ENCODE results near the gene MVB12A.
A peak's percentile ranks its signal among the peaks of the same experiment; 100 is the strongest.

The MVB12A gene

DNA sequence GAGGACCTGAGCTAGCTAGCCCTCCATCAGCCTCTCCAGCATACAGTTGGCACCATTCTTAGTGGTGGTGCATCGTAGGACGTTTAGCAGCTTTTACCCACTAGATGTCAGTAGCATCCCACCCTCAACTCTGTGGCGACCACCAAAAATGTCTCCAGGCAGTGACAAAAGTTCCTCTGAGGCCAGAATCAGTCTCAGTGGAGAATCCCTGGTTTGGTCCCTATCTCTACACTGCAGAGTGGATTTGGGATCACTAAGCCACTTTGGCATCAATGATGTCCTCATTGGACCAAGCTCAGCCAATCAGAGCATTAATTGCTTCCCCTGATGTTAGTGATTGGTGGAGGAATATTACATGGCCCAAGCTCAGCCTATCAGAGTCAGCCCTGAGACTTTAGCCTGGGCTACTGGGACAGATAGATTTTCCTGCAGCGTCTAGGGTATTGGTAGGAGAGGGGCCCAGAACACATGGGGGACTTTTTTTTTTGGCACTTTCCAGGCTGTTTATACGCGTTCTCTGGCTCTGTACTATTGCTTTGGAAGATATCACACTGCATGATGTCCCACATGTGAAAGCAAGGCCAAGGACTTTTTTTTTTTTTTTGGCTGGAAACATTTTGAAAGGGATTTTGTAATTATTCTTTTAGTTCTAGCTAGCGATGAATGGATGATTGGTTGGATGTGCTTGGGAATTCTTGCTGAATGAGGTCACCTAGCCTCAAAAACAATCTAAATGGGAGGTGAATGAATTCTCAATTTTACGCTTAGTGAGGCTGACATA lies 21.6 kb downstream of the MVB12A start:
- no peak overlapping the region for H3K4me3 ChIP-seq (ENCODE audit: low read depth, low read length)
- H3K27ac ChIP-seq, result no peak overlapping the region
- H3K27me3 ChIP-seq (replicated peaks), result no peaks in the 10 kb centered on the region
- no peaks in the 10 kb centered on the region for H3K36me3 ChIP-seq (replicated peaks)
- DNase-seq, result no peak
- in situ Hi-C loops (cut with HindIII; ENCODE audit: low pct_ligation_motif_present, low sequenced_read_pairs), result no loop called here
- peak; percentile 70 for TF ChIP-seq CTCF (IDR thresholded peaks at IDR 0.05; ENCODE audit: low read depth, low read length, missing control alignments)

DNA sequence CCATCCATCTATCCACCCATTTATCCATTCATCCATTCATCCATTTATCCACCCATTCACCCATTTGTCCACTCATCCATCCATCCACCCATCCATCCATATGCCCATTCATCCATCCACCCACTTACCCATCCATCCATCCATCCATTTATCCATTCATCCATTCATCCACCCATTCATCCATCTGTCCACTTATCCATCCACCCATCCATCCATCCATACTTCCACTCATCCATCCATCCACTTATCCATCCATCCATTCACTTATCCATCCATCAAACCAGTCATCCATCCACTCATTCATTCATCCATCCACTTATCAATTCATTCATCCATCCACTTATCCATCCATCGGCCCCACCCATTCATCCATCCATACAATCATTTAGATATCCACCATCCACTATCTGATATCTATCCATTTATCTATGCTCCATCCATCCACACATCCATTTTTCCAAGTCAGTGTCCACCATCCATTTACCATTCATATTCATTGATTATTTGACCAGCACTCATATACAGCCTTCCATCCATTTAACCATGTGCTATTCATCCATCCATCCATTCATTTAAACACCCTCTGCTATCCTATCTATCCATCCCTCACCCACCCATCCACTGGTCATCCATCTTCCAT lies 25.8 kb downstream of the MVB12A start:
- DNase-seq, result no peak
- in situ Hi-C loops (cut with HindIII; ENCODE audit: low pct_ligation_motif_present, low sequenced_read_pairs), result no loop called here
- no peak for TF ChIP-seq CTCF (IDR thresholded peaks at IDR 0.05; ENCODE audit: low read depth, low read length, missing control alignments)

GRCh38 chr19:17447704-17448130 lies 27.9 kb downstream of the MVB12A start:
- Histone ChIP-seq H3K27me3 (replicated peaks) (peaks cover 13% of the 10 kb centered on the region), H3K4me3 (ENCODE audit: low read depth, low read length) (no peak overlapping the region)

More for the DNA sequence above, 25.8 kb downstream of the MVB12A start:
- no peak overlapping the region for H3K4me3 ChIP-seq (ENCODE audit: low read depth, low read length)
- H3K36me3 ChIP-seq (replicated peaks), result no peaks in the 10 kb centered on the region
- peaks cover 13% of the 10 kb centered on the region for H3K27me3 ChIP-seq (replicated peaks)
- no peak overlapping the region for H3K27ac ChIP-seq

GRCh38 chr19:17448131-17448967 lies 28.5 kb downstream of the MVB12A start, which contains the start of gene TMEM221:
TMEM221 (minus strand) TSS chr19:17448668; CDS start chr19:17448462, 206 bp downstream.
- H3K36me3 ChIP-seq (replicated peaks), result no peaks in the 10 kb centered on the region
- DNase-seq, result no peak
- no peak within 1 kb of the TSS for H3K27ac ChIP-seq
- in situ Hi-C loops (cut with HindIII; ENCODE audit: low pct_ligation_motif_present, low sequenced_read_pairs), result no loop called here
- peak; percentile 56 for TF ChIP-seq CTCF (IDR thresholded peaks at IDR 0.05; ENCODE audit: low read depth, low read length, missing control alignments)
- H3K27me3 ChIP-seq (replicated peaks), result peaks cover 13% of the 10 kb centered on the region
- peak within 1 kb of the TSS; percentile 37 for H3K4me3 ChIP-seq (ENCODE audit: low read depth, low read length)

More at GRCh38 chr19:17447704-17448130, 27.9 kb downstream of the MVB12A start:
- in situ Hi-C loops (cut with HindIII; ENCODE audit: low pct_ligation_motif_present, low sequenced_read_pairs), result no loop called here
- no peak for TF ChIP-seq CTCF (IDR thresholded peaks at IDR 0.05; ENCODE audit: low read depth, low read length, missing control alignments)
- H3K36me3 ChIP-seq (replicated peaks), result no peaks in the 10 kb centered on the region
- H3K27ac ChIP-seq, result no peak overlapping the region
- DNase-seq, result no peak

DNA sequence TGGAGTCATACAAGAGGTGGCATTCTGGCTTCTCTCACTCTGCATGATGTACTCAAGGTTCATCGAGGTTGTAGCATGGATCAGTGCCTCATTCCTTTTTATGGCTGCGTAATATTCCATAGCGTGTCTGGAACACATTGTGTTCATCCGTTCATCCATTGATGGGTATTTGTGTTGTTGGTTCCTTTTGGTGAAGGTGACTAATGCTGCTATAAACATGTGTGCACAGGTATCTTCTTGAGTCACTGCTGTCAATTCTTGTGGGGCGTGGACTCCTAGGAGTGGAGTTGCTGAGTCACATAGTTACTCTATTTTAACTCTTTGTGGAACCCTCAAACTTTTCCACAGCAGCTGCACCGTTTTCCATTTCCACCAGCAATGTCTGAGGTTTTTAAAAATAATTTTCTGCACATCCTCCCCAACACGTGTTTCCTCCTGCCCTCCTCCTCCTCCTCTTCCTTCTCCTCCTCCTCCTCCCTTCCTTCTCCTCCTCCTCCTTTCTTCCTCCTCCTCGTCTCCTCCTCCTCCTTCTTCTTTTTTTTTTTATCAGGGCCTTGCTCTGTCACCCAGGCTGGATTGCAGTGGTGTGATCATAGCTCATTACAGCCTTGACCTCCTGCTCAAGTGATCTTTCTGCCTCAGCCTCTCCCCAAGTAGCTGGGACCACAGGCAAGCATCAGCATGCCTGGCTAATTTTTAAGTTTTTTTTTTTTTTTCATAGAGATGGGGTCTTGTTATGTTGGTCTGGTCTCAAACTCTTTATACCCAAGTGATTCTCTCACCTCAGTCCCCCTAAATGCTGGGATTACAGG lies 30.6 kb downstream of the MVB12A start:
- TF ChIP-seq CTCF (IDR thresholded peaks at IDR 0.05; ENCODE audit: low read depth, low read length, missing control alignments), result no peak
- Histone ChIP-seq H3K36me3 (replicated peaks) (no peaks in the 10 kb centered on the region), H3K27me3 (replicated peaks) (peaks cover 27% of the 10 kb centered on the region), H3K27ac (no peak overlapping the region), H3K4me3 (ENCODE audit: low read depth, low read length) (no peak overlapping the region)
- DNase-seq, result no peak
- in situ Hi-C loops (cut with HindIII; ENCODE audit: low pct_ligation_motif_present, low sequenced_read_pairs), result no loop called here

Data from brain microvascular endothelial cell (primary cell).